Measurements from ENCODE around the gene SPRN.

- TF ChIP-seq, protein P1, sequence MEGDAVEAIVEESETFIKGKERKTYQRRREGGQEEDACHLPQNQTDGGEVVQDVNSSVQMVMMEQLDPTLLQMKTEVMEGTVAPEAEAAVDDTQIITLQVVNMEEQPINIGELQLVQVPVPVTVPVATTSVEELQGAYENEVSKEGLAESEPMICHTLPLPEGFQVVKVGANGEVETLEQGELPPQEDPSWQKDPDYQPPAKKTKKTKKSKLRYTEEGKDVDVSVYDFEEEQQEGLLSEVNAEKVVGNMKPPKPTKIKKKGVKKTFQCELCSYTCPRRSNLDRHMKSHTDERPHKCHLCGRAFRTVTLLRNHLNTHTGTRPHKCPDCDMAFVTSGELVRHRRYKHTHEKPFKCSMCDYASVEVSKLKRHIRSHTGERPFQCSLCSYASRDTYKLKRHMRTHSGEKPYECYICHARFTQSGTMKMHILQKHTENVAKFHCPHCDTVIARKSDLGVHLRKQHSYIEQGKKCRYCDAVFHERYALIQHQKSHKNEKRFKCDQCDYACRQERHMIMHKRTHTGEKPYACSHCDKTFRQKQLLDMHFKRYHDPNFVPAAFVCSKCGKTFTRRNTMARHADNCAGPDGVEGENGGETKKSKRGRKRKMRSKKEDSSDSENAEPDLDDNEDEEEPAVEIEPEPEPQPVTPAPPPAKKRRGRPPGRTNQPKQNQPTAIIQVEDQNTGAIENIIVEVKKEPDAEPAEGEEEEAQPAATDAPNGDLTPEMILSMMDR (IDR thresholded peaks at IDR 0.05; ENCODE audit: insufficient read depth, low read length, poor library complexity, severe bottlenecking) = no peak
- TF ChIP-seq EZH2phosphoT487 (conservative IDR thresholded peaks at IDR 0.05; ENCODE audit: low read length) = no peak
Measured at GRCh38 chr10:133465191-133465949, 40.9 kb upstream of the SPRN start.

Measured in SU-DHL-6 (cell line).